ENCODE measurements around the gene ACVR1B. TPM values are rescaled to one million over a fixed set of nuclear protein-coding genes. Genes with fewer than 3 reads are reported as not detected.
"Not testable (repeated sequence)": the region's sequence is repeated elsewhere in the genome, so short reads cannot be mapped to it uniquely, and the experiment has no call there.

Gene ACVR1B
- total and polyA plus RNA-seq, 9 of the 15 experiments (the other 6 are each of a cell fraction or from before 2014, with no cell fraction given): 0.97 to 15.1 (median 6.8) TPM

DNA sequence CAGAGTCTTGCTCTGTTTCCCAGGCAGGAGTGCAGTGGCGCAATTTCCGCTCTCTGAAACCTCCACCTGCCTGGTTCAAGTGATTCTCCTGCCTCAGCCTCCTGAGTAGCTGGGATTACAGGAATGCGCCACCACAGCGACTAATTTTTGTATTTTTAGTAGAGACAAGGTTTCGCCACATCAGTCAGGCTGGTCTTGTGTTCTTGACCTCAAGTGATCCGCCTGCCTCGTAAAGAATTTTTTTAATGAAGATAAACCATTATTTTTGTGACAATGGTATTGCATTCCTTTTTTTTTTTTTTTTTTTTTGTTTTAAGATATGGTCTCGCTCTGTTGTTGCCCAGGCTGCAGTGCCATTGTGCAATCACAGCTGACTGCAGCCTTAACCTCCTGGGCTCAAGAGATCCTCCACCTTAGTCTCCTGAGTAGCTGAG lies 25.8 kb downstream of the ACVR1B start:
- no TSS peak for BruUV-seq (replicated peaks)
- H3K4me1 ChIP-seq (replicated peaks in 1 of 2; ENCODE audit: control insufficient read depth in 2 of 2, insufficient read depth in 2 of 2, low read length in 2 of 2): peaks cover 10 to 34% of the 10 kb centered on the region in 2 experiments; a peak in 4 of 5 replicates
- no peaks in the 10 kb centered on the region for H3K9me3 ChIP-seq (replicated peaks; ENCODE audit: control insufficient read depth, insufficient read depth, low read depth, low read length)
- no peak overlapping the region for H3K9ac ChIP-seq (ENCODE audit: insufficient read depth in 1 of 2, low read depth in 2 of 2, low read length in 2 of 2)
- H2AFZ ChIP-seq (ENCODE audit: low read depth, low read length): no peak overlapping the region
- H3K4me2 ChIP-seq (ENCODE audit: insufficient read depth, low read length): no peak overlapping the region
- H3K36me3 ChIP-seq (ENCODE audit: control insufficient read depth, insufficient read depth, low read length): peaks cover 53% of the 10 kb centered on the region
- in situ Hi-C loops (cut with MboI): loop anchor here (5.0 kb wide), 1 partner anchor 85 kb away; no protein-coding TSS in a partner anchor
- ChIA-PET CTCF (ENCODE audit: low intra/inter-chr PET ratio) (interaction anchor here (0.6 kb wide), 2 partner anchors 46 to 556 kb away, joined by 3 read pairs; no protein-coding TSS in a partner anchor), POLR2A (interaction anchor here (0.6 to 1.5 kb wide), 4 partner anchors 12 to 35 kb away, joined by 3 to 6 read pairs (median 4); no protein-coding TSS in a partner anchor)
- no peak overlapping the region for H3K4me3 ChIP-seq
- intact Hi-C loops (cut with micrococcal nuclease): no loop called here
- peaks cover 34% of the 10 kb centered on the region for H4K20me1 ChIP-seq (replicated peaks; ENCODE audit: control insufficient read depth, insufficient read depth, low read length)
- ATAC-seq (no peak), DNase-seq (ENCODE audit: extremely low read depth in 1 of 4, low spot score in 3 of 4) (no peak), FAIRE-seq (no peak)
- 95% methylated on average over 7 of the region's 8 CpGs for WGBS (ENCODE audit: insufficient coverage, low coverage, missing lambda C conversion rate)
- H3K27ac ChIP-seq (ENCODE audit: extremely low read depth, low read depth, low read length): no peak overlapping the region
- H3K9me1 ChIP-seq (ENCODE audit: control insufficient read depth, insufficient read depth, low read length): peaks cover 5% of the 10 kb centered on the region
- no peaks in the 10 kb centered on the region for H3K27me3 ChIP-seq (ENCODE audit: control insufficient read depth in 2 of 2, insufficient read depth in 2 of 2, low read length in 2 of 2)
- peaks cover 14% of the 10 kb centered on the region; the same call in 2 of the 3 replicates for H3K79me2 ChIP-seq (ENCODE audit: control insufficient read depth, insufficient read depth, low read length)
- TF ChIP-seq EP400 (IDR thresholded peaks at IDR 0.05) (no peak), CEBPG (CRISPR knock-in tag; IDR thresholded peaks at IDR 0.05) (no peak), CEBPG (tag; conservative IDR thresholded peaks at IDR 0.05 in 1 of 2, IDR thresholded peaks at IDR 0.05 in 1 of 2) (peak in 1 of 2 experiments; percentile 24; a peak in 1 of 4 replicates), SOX6 (IDR thresholded peaks at IDR 0.05) (no peak)

DNA sequence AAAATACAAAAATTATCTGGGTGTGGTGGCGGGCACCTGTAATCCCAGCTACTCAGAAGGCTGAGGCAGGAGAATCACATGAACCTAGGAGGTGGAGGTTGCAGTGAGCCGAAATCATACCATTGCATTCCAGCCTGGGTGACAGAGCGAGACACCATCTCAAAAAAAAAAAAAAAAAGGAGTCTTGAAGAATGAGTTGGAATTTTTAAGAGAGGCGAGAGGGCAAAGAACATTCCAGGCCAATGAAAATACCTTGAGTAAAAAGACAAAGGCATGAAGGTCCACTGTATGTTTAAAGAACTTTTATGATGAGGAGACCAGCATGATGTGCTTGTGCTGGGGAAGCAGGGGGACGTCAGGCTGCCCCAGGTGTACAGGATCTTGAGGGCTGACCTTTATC lies 27.8 kb downstream of the ACVR1B start:
- H3K9me3 ChIP-seq (replicated peaks; ENCODE audit: control insufficient read depth, insufficient read depth, low read depth, low read length); POLR2A ChIA-PET; H3K4me2 ChIP-seq (ENCODE audit: insufficient read depth, low read length); H3K9ac ChIP-seq (ENCODE audit: insufficient read depth in 1 of 2, low read depth in 2 of 2, low read length in 2 of 2); H3K27ac ChIP-seq (ENCODE audit: extremely low read depth, low read depth, low read length); H2AFZ ChIP-seq (ENCODE audit: low read depth, low read length); BruUV-seq (replicated peaks); ATAC-seq; H3K4me3 ChIP-seq; FAIRE-seq; intact Hi-C loops (cut with micrococcal nuclease); H3K79me2 ChIP-seq (ENCODE audit: control insufficient read depth, insufficient read depth, low read length); DNase-seq (ENCODE audit: extremely low read depth in 1 of 4, low spot score in 3 of 4); H3K9me1 ChIP-seq (ENCODE audit: control insufficient read depth, insufficient read depth, low read length); H3K27me3 ChIP-seq (ENCODE audit: control insufficient read depth in 2 of 2, insufficient read depth in 2 of 2, low read length in 2 of 2): not testable (repeated sequence)
- Histone ChIP-seq H3K4me1 (replicated peaks in 1 of 2; ENCODE audit: control insufficient read depth in 2 of 2, insufficient read depth in 2 of 2, low read length in 2 of 2) (peaks cover 0 to 15% of the 10 kb centered on the region in 2 experiments; a peak in 4 of 5 replicates), H4K20me1 (replicated peaks; ENCODE audit: control insufficient read depth, insufficient read depth, low read length) (peaks cover 18% of the 10 kb centered on the region), H3K36me3 (ENCODE audit: control insufficient read depth, insufficient read depth, low read length) (peaks cover 69% of the 10 kb centered on the region)
- in situ Hi-C loops (cut with MboI): loop anchor here (5.0 kb wide), 1 partner anchor 87 kb away; no protein-coding TSS in a partner anchor
- 79% methylated on average over 4 of the region's 5 CpGs for WGBS (ENCODE audit: insufficient coverage, low coverage, missing lambda C conversion rate)
- CTCF ChIA-PET (ENCODE audit: low intra/inter-chr PET ratio): interaction anchor here (0.7 to 3.6 kb wide), 2 partner anchors 84 to 86 kb away, joined by 3 to 25 read pairs; no protein-coding TSS in a partner anchor
